Measurements from ENCODE around the gene SNX12.

Gene SNX12

DNA sequence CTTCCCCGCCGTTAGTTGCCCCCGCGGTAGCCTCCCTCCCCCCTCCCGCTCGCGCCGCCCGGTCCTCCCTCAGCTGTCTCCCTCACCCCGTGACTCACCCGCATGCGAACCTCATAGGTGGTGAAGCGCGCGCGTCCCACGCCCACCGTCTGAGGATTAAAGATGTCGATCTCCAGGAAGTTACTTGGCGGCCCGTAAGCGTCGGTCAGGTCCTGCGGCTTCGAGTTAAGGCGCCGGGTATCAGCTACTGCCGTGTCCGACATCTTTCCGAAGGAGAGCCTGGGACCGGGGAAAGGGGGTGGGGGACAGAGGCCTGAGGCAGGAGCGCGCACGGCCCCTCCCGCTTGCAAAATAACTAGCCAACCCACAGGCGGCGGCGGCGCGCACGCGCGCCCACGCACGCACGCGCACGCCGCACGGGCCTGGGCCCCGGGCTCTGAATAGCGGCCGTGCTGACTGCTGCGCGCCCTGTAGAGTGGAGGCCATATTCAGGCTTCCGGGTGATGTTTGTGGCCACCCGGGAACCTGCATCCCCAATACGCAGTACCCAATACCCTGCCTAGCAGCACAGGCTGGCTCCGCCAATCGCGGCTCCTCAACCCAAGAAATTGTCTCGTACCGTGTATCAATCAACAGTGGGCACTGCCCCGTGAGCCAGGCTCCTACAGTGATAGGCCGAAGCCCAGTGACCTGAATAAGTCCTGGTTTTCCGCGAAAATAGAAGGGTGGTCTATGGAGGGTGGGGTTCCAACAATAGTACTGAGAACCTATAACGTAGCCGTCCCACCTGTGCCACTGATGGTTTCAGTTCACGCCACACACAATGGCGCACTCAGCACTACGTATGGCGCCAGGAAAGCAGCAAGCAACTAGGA, at the start of gene SNX12:
SNX12 (minus strand) TSS at position 291 of the 875 bp plus-strand sequence; CDS start at position 263, 28 bp downstream.
- DNase-seq = peak; percentile 94 to 99

DNA sequence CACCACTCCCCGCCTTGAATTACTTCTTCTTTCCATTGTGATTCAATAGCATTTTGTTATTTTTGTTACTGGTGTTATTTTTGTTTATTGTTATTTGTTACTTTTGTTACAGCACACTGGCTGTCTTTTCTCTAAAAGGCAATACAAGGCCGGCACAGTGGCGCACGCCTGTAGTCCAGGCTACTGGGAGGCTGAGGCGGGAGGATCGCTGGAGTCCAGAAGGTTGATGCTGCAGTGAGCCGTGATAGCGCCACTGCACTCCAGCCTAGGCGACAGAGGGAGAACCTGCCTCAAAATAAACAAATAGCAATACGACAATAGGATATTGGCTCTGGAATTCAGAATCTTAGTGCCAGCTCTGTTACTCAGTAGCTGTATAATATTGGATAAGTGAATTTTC, 49.2 kb upstream of the SNX12 start:
- no peak for DNase-seq

- DNase-seq = no peak
These were observed 43.8 kb upstream of the SNX12 start for GRCh38 chrX:71111921-71112431.

- DNase-seq = no peak
These were observed 43.2 kb upstream of the SNX12 start, which contains the start of gene IL2RG for GRCh38 chrX:71111141-71111843. Gene IL2RG, minus strand, starts transcription at chrX:71111577. Its CDS starts 38 bp downstream, at chrX:71111539.

- DNase-seq = no peak
These were observed 40.9 kb upstream of the SNX12 start for GRCh38 chrX:71109051-71109450.

GRCh38 chrX:71107762-71108360, 39.7 kb upstream of the SNX12 start:
- peak in 1 of 2 experiments; percentile 21 for DNase-seq

GRCh38 chrX:71107245-71107644, 39.1 kb upstream of the SNX12 start:
- no peak for DNase-seq

GRCh38 chrX:71106427-71106826, 38.3 kb upstream of the SNX12 start, which contains the start of gene CXorf65:
Gene CXorf65, minus strand, starts transcription at chrX:71106740. Its CDS starts 184 bp downstream, at chrX:71106556.
- no peak for DNase-seq

- no peak for DNase-seq
These were observed 37.5 kb upstream of the SNX12 start for GRCh38 chrX:71105628-71106027.

- peak; percentile 93 to 96 for DNase-seq
These were observed 35.2 kb upstream of the SNX12 start for GRCh38 chrX:71103110-71103983.

- DNase-seq = no peak
These were observed 34.2 kb upstream of the SNX12 start for GRCh38 chrX:71102292-71102691.

DNA sequence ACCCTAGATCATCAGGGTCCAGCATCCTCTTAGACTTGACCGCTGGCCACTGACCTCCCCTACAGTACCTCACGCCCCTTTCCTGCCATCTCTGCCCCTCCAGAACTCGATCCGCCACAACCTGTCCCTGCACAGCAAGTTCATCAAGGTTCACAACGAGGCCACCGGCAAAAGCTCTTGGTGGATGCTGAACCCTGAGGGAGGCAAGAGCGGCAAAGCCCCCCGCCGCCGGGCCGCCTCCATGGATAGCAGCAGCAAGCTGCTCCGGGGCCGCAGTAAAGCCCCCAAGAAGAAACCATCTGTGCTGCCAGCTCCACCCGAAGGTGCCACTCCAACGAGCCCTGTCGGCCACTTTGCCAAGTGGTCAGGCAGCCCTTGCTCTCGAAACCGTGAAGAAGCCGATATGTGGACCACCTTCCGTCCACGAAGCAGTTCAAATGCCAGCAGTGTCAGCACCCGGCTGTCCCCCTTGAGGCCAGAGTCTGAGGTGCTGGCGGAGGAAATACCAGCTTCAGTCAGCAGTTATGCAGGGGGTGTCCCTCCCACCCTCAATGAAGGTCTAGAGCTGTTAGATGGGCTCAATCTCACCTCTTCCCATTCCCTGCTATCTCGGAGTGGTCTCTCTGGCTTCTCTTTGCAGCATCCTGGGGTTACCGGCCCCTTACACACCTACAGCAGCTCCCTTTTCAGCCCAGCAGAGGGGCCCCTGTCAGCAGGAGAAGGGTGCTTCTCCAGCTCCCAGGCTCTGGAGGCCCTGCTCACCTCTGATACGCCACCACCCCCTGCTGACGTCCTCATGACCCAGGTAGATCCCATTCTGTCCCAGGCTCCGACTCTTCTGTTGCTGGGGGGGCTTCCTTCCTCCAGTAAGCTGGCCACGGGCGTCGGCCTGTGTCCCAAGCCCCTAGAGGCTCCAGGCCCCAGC, 32.7 kb upstream of the SNX12 start:
- no peak for DNase-seq

GRCh38 chrX:71099736-71100135, 31.6 kb upstream of the SNX12 start:
- no peak for DNase-seq

- DNase-seq = no peak
These were observed 30.9 kb upstream of the SNX12 start for GRCh38 chrX:71098951-71099506.

DNA sequence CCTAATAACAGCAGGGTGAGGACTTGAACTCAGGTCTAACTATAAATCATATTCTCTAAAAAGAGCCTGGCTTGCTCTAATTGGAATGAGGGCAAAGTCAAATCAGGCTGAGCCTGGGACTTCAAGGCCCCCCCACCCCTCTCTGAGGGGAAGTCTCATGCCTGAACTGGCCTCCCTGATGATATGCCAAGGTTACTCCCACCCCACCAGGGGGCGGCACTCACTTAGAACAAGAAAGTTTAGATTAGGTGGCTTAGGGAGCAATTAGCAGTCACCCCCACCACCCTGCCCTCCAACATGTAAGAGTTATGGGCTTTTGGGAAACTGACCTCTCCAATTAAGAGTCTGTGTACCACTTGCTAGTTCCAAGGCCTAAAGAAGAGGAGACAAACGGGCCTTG, 30.2 kb upstream of the SNX12 start:
- peak; percentile 66 to 74 for DNase-seq

GRCh38 chrX:71096760-71097032, 28.6 kb upstream of the SNX12 start:
- peak in 1 of 2 experiments; percentile 7 for DNase-seq

GRCh38 chrX:71095981-71096759, 28.0 kb upstream of the SNX12 start:
- DNase-seq = peak; percentile 58 to 65

DNA sequence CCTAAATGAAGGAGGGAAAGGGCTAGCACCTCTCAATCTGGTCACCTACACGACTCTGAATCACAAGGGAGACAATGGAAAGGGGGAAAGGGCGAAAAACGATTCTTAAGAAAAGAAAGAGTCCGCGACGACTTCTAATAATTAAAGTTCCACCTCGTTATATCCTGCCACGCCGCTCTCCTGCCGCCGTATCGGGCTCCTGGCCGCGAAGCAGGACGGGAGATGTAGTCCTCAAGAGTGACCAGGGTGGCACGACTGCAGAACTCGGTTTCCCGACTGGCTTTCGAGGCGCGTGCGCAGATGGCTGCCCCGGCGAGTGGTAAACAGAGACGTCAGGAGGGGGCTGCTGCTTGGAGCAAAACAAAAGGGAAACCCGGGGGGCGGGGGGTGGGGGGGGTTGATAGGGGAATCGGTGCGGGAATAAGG, 27.4 kb upstream of the SNX12 start, which contains the start of gene FOXO4:
FOXO4 (plus strand) TSS at position 297 of the 426 bp plus-strand sequence. CDS start 678 bp downstream, outside the sequence.
- DNase-seq = peak; percentile 86 to 92

- DNase-seq = peak; percentile 5 to 18
These were observed 26.9 kb upstream of the SNX12 start for GRCh38 chrX:71095033-71095432.

DNA sequence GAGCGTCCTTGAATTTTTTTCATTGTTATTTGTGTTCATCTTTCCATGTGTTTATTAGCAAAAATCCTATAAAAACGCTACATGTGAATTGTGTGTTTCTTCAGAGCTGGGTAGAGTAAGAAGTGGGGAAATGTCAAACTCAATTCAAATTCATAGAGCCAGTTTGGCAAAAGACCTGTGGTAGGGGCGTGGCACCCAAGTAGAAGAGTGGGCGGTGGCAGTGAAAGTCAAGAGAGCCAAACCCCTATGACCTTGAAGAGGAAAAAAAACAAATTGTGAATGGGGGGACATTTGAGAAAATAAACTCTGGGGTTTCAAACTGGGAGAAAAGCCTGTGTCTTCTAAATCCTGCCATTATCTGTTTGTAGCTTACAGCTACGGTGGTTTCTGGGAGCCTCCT, 23.1 kb upstream of the SNX12 start:
- no peak for DNase-seq
